Mucosa of descending colon (tissue), 3 donors: ENCODE measurements around the gene HOXD13. TPM values are rescaled to one million over a fixed set of nuclear protein-coding genes. Genes with fewer than 3 reads are reported as not detected.

Experiments
- ATAC-seq: fragments of 200-7000 bp; cut with Tn5 transposase; one replicate; pipeline ENCODE4 v1.9.1; 2020; ENCODE audit warnings: mild to moderate bottlenecking, moderate library complexity
- DNase-seq, 3 donors: peaks; one replicate each; pipeline ENCODE4 v3.0.0-alpha.2; 2020
- H3K36me3 ChIP-seq: fragments of 200-600 bp; one replicate; pipeline ENCODE4 v1.8.0; 2021; ENCODE audit warnings: low read depth, mild to moderate bottlenecking
- H3K4me1 ChIP-seq: fragments of 200-600 bp; one replicate; pipeline ENCODE4 v1.8.0; 2021; ENCODE audit warnings: low read depth, mild to moderate bottlenecking
- H3K4me3 ChIP-seq: fragments of 200-600 bp; one replicate; pipeline ENCODE4 v1.8.0; 2021; ENCODE audit warnings: mild to moderate bottlenecking
- H3K9me3 ChIP-seq: fragments of 200-600 bp; one replicate; pipeline ENCODE4 v1.8.0; 2021; ENCODE audit warnings: mild to moderate bottlenecking
- CTCF ChIP-seq: fragments of 200-600 bp; IDR thresholded peaks from one replicate; pipeline ENCODE4 v1.8.0; 2022; ENCODE audit warnings: antibody characterized with exemption, mild to moderate bottlenecking
- intact Hi-C, 2 donors: fragments of 100-400 bp; cut with DNase I in 1 of 2; cut with micrococcal nuclease in 1 of 2; formaldehyde crosslinking; loops; one replicate each; pipeline versions ENCODE4 v1.11.0 to v1.11.1; 2022; cut with DNase I, micrococcal nuclease
- long read RNA-seq, 2 donors: library from polyadenylated mRNA; unstranded; transcript quantifications; one replicate each; pipeline ENCODE4 v2.0.0, GENCODE V29; 2019 to 2021
- total RNA-seq, 3 donors: library from RNA; stranded (reverse); fragmentation: NEBNext Ultra II Directional in 2 of 3; extraction: Animal tissue kit (Norgen Biotek cat#: 25700) in 2 of 3; gene quantifications; one replicate each; pipeline versions ENCODE4 v1.2.1 to v1.2.4, GENCODE V29; 2021 to 2023
- donor health status: DM: no; HTN: no; CAD: no; lungs with moderate emphysema.
- donor health status: DM: no; HTN: no; CAD: no.
- donor health status: DM: no; HTN: yes; CAD: no.

The HOXD13 gene
- 1 to 10 TPM in 2 of 3 donors, not detected in 1; 1.1 to 1.5 TPM for total RNA-seq
- long read RNA-seq, donor 1, partial matches to known transcripts, result 0 of 1 reads
- long read RNA-seq, donor 1, other reads (novel, unspliced or antisense), result 0 of 1 reads
- long read RNA-seq, donor 2, result 0 reads

DNA sequence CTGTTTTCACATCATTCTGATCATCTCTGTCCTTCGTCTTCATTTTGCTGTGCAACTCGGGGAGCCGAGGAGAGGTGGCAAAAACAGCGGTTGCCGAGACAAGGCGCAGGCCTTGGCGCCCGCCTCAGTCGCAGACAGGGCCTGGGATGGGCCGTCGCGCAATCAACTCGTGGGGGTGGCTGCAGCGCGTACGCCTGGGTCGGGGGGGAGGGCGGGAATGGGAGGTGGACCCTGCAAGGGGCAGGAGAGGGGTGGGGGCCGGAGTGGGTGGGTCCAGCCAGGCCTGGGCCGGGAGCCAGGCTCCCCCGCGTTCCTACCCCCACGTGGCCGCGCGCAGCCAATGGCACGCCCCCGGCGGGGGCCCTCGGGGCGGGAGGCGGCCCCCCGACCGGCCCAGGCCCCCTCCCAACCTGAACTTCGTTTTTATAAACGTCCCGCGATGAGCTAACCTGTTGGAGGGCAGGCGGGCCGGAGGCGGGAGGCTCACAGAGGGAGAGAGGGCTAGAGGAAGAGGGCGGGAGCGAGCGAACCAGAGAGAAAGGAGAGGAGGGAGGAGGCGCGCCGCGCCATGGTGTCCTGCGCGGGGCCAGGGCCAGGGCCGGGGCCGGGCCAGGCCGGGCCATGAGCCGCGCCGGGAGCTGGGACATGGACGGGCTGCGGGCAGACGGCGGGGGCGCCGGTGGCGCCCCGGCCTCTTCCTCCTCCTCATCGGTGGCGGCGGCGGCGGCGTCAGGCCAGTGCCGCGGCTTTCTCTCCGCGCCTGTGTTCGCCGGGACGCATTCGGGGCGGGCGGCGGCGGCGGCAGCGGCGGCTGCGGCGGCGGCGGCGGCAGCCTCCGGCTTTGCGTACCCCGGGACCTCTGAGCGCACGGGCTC lies at the start of gene HOXD13:
TSS of gene HOXD13 (plus strand) at position 452 of the 875 bp plus-strand sequence. CDS start at position 622, 170 bp downstream.
- intact Hi-C loops, result no loop called here
- Histone ChIP-seq H3K4me3 (no peak within 1 kb of the TSS), H3K9me3 (no peaks in the 10 kb centered on the region), H3K4me1 (peaks cover 26% of the 10 kb centered on the region), H3K36me3 (no peaks in the 10 kb centered on the region)
- DNase-seq (no peak), ATAC-seq (peak; percentile 42)
- no peak for TF ChIP-seq CTCF

GRCh38 chr2:176056406-176056805 lies 36.1 kb upstream of the HOXD13 start:
- intact Hi-C loops, result no loop called here
- Histone ChIP-seq H3K9me3 (no peaks in the 10 kb centered on the region), H3K4me1 (no peaks in the 10 kb centered on the region), H3K4me3 (no peak overlapping the region), H3K36me3 (no peaks in the 10 kb centered on the region)
- no peak for TF ChIP-seq CTCF
- ATAC-seq (no peak), DNase-seq (no peak)

DNA sequence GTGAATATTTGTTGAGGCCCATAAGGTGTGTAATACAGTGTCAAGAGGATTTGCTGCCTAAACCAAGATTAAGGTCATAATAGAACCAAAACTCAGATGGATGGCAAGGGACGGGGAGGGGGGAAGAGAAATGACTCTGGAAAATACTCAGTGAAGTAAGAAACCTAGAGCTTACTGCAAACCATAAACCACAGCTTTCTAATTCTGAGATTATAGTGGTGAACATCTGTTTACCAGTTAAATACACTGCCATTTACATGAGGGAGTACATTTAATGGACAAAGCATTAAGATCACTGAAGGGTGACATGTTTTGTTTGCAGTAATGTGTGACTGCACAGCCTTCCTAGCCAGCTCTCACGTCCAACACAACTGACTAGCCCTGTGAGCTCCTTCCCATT lies 28.6 kb upstream of the HOXD13 start:
- no peaks in the 10 kb centered on the region for H3K9me3 ChIP-seq
- ATAC-seq, result no peak
- no peak for TF ChIP-seq CTCF
- DNase-seq, result no peak
- peaks cover 18% of the 10 kb centered on the region for H3K4me1 ChIP-seq
- intact Hi-C loops, result no loop called here
- no peak overlapping the region for H3K4me3 ChIP-seq
- H3K36me3 ChIP-seq, result no peaks in the 10 kb centered on the region

- intact Hi-C loops, result no loop called here
- peak in 1 of 3 donors; percentile 26 for DNase-seq
- no peak for ATAC-seq
- no peak overlapping the region for H3K4me3 ChIP-seq
- no peaks in the 10 kb centered on the region for H3K36me3 ChIP-seq
- H3K9me3 ChIP-seq, result no peaks in the 10 kb centered on the region
- H3K4me1 ChIP-seq, result peaks cover 18% of the 10 kb centered on the region
- TF ChIP-seq CTCF, result no peak
Observed at GRCh38 chr2:176066645-176067588, 25.6 kb upstream of the HOXD13 start.

GRCh38 chr2:176067589-176068418 lies 24.7 kb upstream of the HOXD13 start:
- no peak for TF ChIP-seq CTCF
- Histone ChIP-seq H3K9me3 (no peaks in the 10 kb centered on the region), H3K36me3 (no peaks in the 10 kb centered on the region), H3K4me3 (no peak overlapping the region), H3K4me1 (peaks cover 18% of the 10 kb centered on the region)
- intact Hi-C loops, result no loop called here
- ATAC-seq (peak; percentile 66), DNase-seq (peak in 1 of 3 donors; percentile 32)
